HG03097 (cell line): ENCODE results near the gene HAGHL.
"Not testable (repeated sequence)": the region's sequence is repeated elsewhere in the genome, so short reads cannot be mapped to it uniquely, and the experiment has no call there.

Experiments used
- ATAC-seq: cut with Tn5 transposase; IDR thresholded peaks from one replicate; pipeline ENCODE4 v1.9.1; 2021; ENCODE audit not compliant: unreplicated experiment, low FRiP score

The HAGHL gene

GRCh38 chr16:750485-750884 is 23.6 kb downstream of the HAGHL start:
- no peak for ATAC-seq

- no peak for ATAC-seq
Measured at GRCh38 chr16:751152-752006, 24.5 kb downstream of the HAGHL start.

GRCh38 chr16:752007-752312 is 25.1 kb downstream of the HAGHL start:
- no peak for ATAC-seq

GRCh38 chr16:754121-754607 is 27.3 kb downstream of the HAGHL start:
- ATAC-seq: not testable (repeated sequence)

GRCh38 chr16:754656-755055 is 27.8 kb downstream of the HAGHL start:
- ATAC-seq: no peak

GRCh38 chr16:756428-756827 is 29.5 kb downstream of the HAGHL start:
- ATAC-seq: no peak

GRCh38 chr16:759110-759910 is 32.4 kb downstream of the HAGHL start:
- no peak for ATAC-seq

- ATAC-seq: no peak
Measured at GRCh38 chr16:760065-760464, 33.2 kb downstream of the HAGHL start.

GRCh38 chr16:760545-761343 is 33.8 kb downstream of the HAGHL start, which contains the start of gene MSLN:
MSLN (plus strand) TSS chr16:760734; CDS start chr16:762681, 1,947 bp downstream.
- no peak for ATAC-seq

GRCh38 chr16:761625-762513 is 35.0 kb downstream of the HAGHL start:
- no peak for ATAC-seq

GRCh38 chr16:762595-763268 is 35.8 kb downstream of the HAGHL start:
- ATAC-seq: no peak

- ATAC-seq: no peak
Measured at GRCh38 chr16:763369-764183, 36.7 kb downstream of the HAGHL start.

- no peak for ATAC-seq
Measured at GRCh38 chr16:764184-764750, 37.4 kb downstream of the HAGHL start.

- ATAC-seq: no peak
Measured at GRCh38 chr16:764848-765487, 38.1 kb downstream of the HAGHL start.

- ATAC-seq: no peak
Measured at GRCh38 chr16:765488-765865, 38.6 kb downstream of the HAGHL start.

- ATAC-seq: no peak
Measured at GRCh38 chr16:766008-766819, 39.3 kb downstream of the HAGHL start.
